Common myeloid progenitor, CD34-positive (primary cell): Measurements from ENCODE around the gene IL21R.

Experiments used
- CTCF ChIA-PET: fragments of 350-600 bp; sonication (Branson Sonifier 250); formaldehyde crosslinking; loops from one replicate; lab custom pipeline; 2021; ENCODE audit warnings: antibody characterized with exemption; lab: Charles Lee
- POLR2A ChIA-PET: fragments of 350-600 bp; sonication (Branson Sonifier 250); formaldehyde crosslinking; loops from one replicate; lab custom pipeline; 2021; ENCODE audit warnings: antibody characterized with exemption; lab: Charles Lee
- DNase-seq, 3 donors: peaks; one replicate each; pipeline versions ENCODE4 v3.0.0 to v3.0.0-alpha.2; 2013
- H3K27ac ChIP-seq, 2 experiments: 1 replicate in 1 of 2; 2 replicates in 1 of 2; pipeline ENCODE4 v1.7.0; 2013; ENCODE audit warnings: inconsistent platforms in 2 of 2, low read length in 2 of 2, mild to moderate bottlenecking in 2 of 2, low read depth in 1 of 2, moderate library complexity in 1 of 2; ENCODE audit not compliant: severe bottlenecking in 2 of 2, insufficient read depth in 1 of 2, poor library complexity in 1 of 2
- H3K27me3 ChIP-seq, 5 experiments: replicated peaks in 2 of 5; 1 replicate in 3 of 5; 2 replicates in 2 of 5; pipeline versions ENCODE4 v1.6.1 to v1.7.0; 2013; ENCODE audit warnings: low read length in 4 of 5, mild to moderate bottlenecking in 2 of 5, moderate library complexity in 2 of 5, inconsistent platforms in 1 of 5; ENCODE audit not compliant: insufficient read depth in 5 of 5, control insufficient read depth in 4 of 5
- H3K36me3 ChIP-seq, 4 experiments: 1 replicate in 2 of 4; 2 replicates in 2 of 4; pipeline versions ENCODE4 v1.6.1 to v1.7.0; 2013; ENCODE audit warnings: low read length in 3 of 4, control low read depth in 1 of 4, mild to moderate bottlenecking in 1 of 4; ENCODE audit not compliant: control insufficient read depth in 4 of 4, insufficient read depth in 4 of 4
- H3K4me1 ChIP-seq, 4 experiments: 1 replicate in 3 of 4; 2 replicates in 1 of 4; pipeline versions ENCODE4 v1.6.1 to v1.7.1; 2013; ENCODE audit warnings: low read length in 3 of 4, mild to moderate bottlenecking in 3 of 4, control low read depth in 1 of 4, inconsistent platforms in 1 of 4, moderate library complexity in 1 of 4; ENCODE audit not compliant: control insufficient read depth in 4 of 4, insufficient read depth in 4 of 4; ENCODE audit errors: control extremely low read depth in 1 of 4
- H3K4me3 ChIP-seq, 7 experiments: 1 replicate in 4 of 7; 2 replicates in 3 of 7; pipeline versions ENCODE4 v1.5.1 to v1.7.0; 2013; ENCODE audit warnings: mild to moderate bottlenecking in 7 of 7, low read length in 6 of 7, moderate library complexity in 6 of 7, inconsistent platforms in 2 of 7, low read depth in 2 of 7, control low read depth in 1 of 7; ENCODE audit not compliant: insufficient read depth in 4 of 7, control insufficient read depth in 1 of 7; ENCODE audit errors: extremely low read depth in 1 of 7
- H3K9me3 ChIP-seq, 5 experiments: 1 replicate in 4 of 5; 2 replicates in 1 of 5; pipeline versions ENCODE4 v1.6.1 to v1.7.1; 2013; ENCODE audit warnings: low read length in 4 of 5, mild to moderate bottlenecking in 2 of 5, inconsistent platforms in 1 of 5, low read depth in 1 of 5, moderate library complexity in 1 of 5; ENCODE audit not compliant: control insufficient read depth in 4 of 5, insufficient read depth in 2 of 5; ENCODE audit errors: control extremely low read depth in 1 of 5
- WGBS: methylation state at CpG from one replicate; pipeline ENCODE4 v1.1.5; 2013; ENCODE audit not compliant: insufficient coverage; 5-methylcytosine and 5-hydroxymethylcytosine counted together

The IL21R gene

GRCh38 chr16:27468941-27469531 lies 67.1 kb downstream of the IL21R start:
- Histone ChIP-seq H3K27ac (no peak overlapping the region), H3K27me3 (no peaks in the 10 kb centered on the region), H3K36me3 (peaks cover 31 to 97% (median 77%) of the 10 kb centered on the region in 4 experiments), H3K4me1 (no peaks in the 10 kb centered on the region), H3K4me3 (no peak overlapping the region), H3K9me3 (peaks cover 0 to 8% (median 4%) of the 10 kb centered on the region in 5 experiments)
- WGBS: 99% methylated on average over 18 of the region's 22 CpGs
- CTCF ChIA-PET: no interaction called here
- POLR2A ChIA-PET: interaction anchor here (0.6 kb wide), 1 partner anchor 206 kb away, joined by 3 read pairs; no protein-coding TSS in a partner anchor
- no peak for DNase-seq

- ChIA-PET POLR2A (no interaction called here), CTCF (no interaction called here)
- Histone ChIP-seq H3K9me3 (peaks cover 0 to 8% (median 4%) of the 10 kb centered on the region in 5 experiments), H3K27ac (peak overlapping the region in 1 of 2 experiments; percentile 41), H3K27me3 (no peaks in the 10 kb centered on the region), H3K36me3 (peaks cover 27 to 98% (median 84%) of the 10 kb centered on the region in 4 experiments), H3K4me3 (no peak overlapping the region), H3K4me1 (no peaks in the 10 kb centered on the region)
- WGBS: 96% methylated on average over 27 of the region's 28 CpGs
- DNase-seq: no peak
Observed at GRCh38 chr16:27470567-27471431, 68.8 kb downstream of the IL21R start.

GRCh38 chr16:27471661-27472060 lies 69.7 kb downstream of the IL21R start:
- Histone ChIP-seq H3K4me1 (no peaks in the 10 kb centered on the region), H3K27ac (peak overlapping the region in 1 of 2 experiments; percentile 15), H3K9me3 (peaks cover 0 to 8% (median 4%) of the 10 kb centered on the region in 5 experiments), H3K4me3 (no peak overlapping the region), H3K27me3 (no peaks in the 10 kb centered on the region), H3K36me3 (peaks cover 31 to 99% (median 81%) of the 10 kb centered on the region in 4 experiments)
- DNase-seq: no peak
- CTCF ChIA-PET: no interaction called here
- 97% methylated on average over 16 of the region's 19 CpGs for WGBS
- POLR2A ChIA-PET: no interaction called here

- peaks cover 25 to 97% (median 79%) of the 10 kb centered on the region in 4 experiments for H3K36me3 ChIP-seq
- no peaks in the 10 kb centered on the region for H3K4me1 ChIP-seq
- no peak for DNase-seq
- H3K9me3 ChIP-seq: peaks cover 0 to 7% (median 4%) of the 10 kb centered on the region in 5 experiments
- 97% methylated on average over 12 of the region's 15 CpGs for WGBS
- no peaks in the 10 kb centered on the region for H3K27me3 ChIP-seq
- H3K4me3 ChIP-seq: no peak overlapping the region
- POLR2A ChIA-PET: no interaction called here
- H3K27ac ChIP-seq: no peak overlapping the region
- CTCF ChIA-PET: no interaction called here
Observed at GRCh38 chr16:27472091-27473020, 70.4 kb downstream of the IL21R start.

- Histone ChIP-seq H3K4me1 (no peaks in the 10 kb centered on the region), H3K4me3 (no peak overlapping the region), H3K27ac (no peak overlapping the region), H3K36me3 (peaks cover 27 to 94% (median 76%) of the 10 kb centered on the region in 4 experiments), H3K27me3 (no peaks in the 10 kb centered on the region), H3K9me3 (peaks cover 0 to 3% (median 0%) of the 10 kb centered on the region in 5 experiments)
- ChIA-PET CTCF (no interaction called here), POLR2A (no interaction called here)
- 99% methylated on average over 8 of the region's 9 CpGs for WGBS
- no peak for DNase-seq
Observed at GRCh38 chr16:27473101-27473900, 71.3 kb downstream of the IL21R start.

- Histone ChIP-seq H3K4me1 (no peaks in the 10 kb centered on the region), H3K27ac (no peak overlapping the region), H3K27me3 (no peaks in the 10 kb centered on the region), H3K4me3 (no peak overlapping the region), H3K36me3 (peaks cover 26 to 94% (median 75%) of the 10 kb centered on the region in 4 experiments), H3K9me3 (peaks cover 0 to 3% (median 0%) of the 10 kb centered on the region in 5 experiments)
- DNase-seq: no peak
- POLR2A ChIA-PET: no interaction called here
- CTCF ChIA-PET: no interaction called here
- 97% methylated on average over 8 of the region's 9 CpGs for WGBS
Observed at GRCh38 chr16:27474041-27474440, 72.1 kb downstream of the IL21R start.
